ENCODE measurements around the gene RBM17. TPM values are rescaled to one million over a fixed set of nuclear protein-coding genes. Genes with fewer than 3 reads are reported as not detected.

Gene RBM17
- total RNA-seq, 4 donors from 2014 or later, result 58.2 to 97.9 (median 80.0) TPM

DNA sequence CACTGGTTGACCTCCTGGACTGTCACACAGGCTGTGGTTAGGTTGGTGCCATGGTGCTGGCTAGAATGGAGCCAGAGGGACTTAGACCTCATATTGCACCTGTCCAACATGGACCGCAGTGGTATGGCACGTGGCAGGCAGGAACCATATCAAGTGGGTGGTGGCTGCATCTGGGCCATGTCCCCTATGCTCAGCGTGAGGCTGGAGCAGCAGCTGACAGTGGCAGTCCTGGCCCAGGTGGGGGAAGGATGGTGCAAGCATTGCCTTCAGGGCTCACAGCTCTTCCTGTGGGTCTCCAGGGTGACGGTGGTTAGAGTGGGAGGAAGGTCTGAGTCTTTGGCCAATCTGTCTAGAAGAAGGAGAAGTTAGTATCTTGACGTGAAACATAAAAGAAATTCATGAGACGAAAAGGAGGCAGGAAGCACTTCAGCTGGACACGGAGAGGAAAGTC lies 59.4 kb downstream of the RBM17 start:
- DNase-seq (ENCODE audit: low spot score), result no peak
- ATAC-seq (ENCODE audit: low FRiP score), result no peak
- TF ChIP-seq, protein P1, sequence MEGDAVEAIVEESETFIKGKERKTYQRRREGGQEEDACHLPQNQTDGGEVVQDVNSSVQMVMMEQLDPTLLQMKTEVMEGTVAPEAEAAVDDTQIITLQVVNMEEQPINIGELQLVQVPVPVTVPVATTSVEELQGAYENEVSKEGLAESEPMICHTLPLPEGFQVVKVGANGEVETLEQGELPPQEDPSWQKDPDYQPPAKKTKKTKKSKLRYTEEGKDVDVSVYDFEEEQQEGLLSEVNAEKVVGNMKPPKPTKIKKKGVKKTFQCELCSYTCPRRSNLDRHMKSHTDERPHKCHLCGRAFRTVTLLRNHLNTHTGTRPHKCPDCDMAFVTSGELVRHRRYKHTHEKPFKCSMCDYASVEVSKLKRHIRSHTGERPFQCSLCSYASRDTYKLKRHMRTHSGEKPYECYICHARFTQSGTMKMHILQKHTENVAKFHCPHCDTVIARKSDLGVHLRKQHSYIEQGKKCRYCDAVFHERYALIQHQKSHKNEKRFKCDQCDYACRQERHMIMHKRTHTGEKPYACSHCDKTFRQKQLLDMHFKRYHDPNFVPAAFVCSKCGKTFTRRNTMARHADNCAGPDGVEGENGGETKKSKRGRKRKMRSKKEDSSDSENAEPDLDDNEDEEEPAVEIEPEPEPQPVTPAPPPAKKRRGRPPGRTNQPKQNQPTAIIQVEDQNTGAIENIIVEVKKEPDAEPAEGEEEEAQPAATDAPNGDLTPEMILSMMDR (IDR thresholded peaks at IDR 0.05), result no peak

DNA sequence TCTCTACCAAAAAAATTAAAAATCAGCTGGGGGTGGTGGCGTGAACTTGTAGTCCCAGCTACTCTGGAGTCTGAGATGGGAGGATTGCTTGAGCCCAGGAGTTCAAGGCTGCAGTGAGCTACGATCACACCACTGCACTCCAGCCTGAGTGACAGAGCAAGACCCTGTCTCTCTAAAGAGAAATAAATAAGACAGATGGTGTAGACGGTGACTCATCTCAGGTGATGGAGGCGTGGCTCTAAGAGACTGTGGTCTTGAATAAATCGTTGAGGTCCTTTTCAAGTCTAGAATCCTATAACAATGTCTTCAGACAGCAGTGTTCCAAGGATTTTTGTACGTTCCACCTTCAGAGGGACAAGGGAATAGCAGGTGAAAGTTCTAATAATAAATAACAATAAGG lies 60.1 kb downstream of the RBM17 start:
- ATAC-seq (ENCODE audit: low FRiP score) (no peak), DNase-seq (ENCODE audit: low spot score) (no peak)
- TF ChIP-seq, protein P1 (IDR thresholded peaks at IDR 0.05), result no peak

DNA sequence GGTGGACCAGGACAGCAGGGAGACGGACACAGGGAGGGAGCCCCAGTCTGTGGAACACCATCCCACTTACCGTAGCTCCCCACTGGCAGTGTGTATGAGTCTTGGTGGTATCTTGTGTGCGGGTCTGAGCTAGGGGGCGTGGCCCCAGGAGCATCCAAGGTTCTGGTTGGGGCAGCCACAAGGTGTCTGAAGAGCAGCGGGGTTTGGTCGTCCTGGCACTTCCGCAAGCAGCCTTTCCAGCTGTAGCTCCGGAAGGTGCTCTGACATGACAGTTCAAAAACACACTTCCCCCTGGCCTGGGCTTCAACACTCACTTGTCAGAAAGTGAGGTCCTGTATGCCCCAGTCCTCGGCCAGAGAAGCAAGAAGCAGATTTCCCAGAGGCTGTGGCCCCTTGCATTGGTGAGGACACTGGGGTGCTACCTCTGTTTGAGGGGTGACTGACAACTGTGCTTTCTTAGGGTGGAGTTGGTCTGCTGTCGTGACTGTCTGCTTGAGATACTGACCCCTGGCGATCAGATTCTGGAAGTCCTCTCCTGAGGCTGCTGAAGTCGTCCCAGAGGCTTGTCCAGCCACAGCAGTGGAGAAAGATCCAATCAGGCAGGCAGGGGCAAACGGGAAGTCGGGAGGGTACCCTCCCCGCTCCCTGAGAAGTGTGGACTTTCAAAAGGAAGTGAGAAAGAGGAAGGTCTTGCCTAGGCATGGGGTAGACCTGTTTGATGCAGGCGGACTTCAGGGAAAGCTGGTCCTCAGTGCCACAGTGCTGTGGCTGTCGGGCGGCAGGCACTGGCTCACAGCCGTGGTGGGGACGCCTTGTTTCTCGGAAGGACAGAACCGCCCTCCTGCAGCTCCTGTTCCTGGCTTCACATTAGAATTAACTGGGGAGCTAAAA lies 62.5 kb downstream of the RBM17 start:
- TF ChIP-seq, protein P1 (IDR thresholded peaks at IDR 0.05), result no peak
- peak; percentile 78 for ATAC-seq (ENCODE audit: low FRiP score)
- no peak for DNase-seq (ENCODE audit: low spot score)

DNA sequence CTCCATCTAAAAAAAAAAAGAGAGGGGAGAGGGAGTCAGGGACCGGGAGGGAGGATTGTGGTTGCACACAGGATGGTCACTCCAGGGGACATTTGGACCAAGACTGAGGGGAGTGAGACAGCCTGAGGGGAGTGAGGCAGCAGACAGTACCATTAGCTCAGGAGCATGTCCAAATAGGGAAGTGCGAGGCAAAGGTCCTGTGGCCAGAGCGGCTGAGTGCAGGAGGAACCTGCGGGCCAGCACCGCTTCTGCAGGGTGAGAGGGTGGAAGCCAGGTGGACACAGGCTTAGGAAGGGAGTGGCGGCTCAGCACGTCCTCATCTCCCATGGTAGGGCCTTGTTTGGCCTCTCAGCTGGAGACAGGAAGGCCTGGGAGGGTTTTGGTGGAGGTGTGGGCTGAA lies 65.0 kb downstream of the RBM17 start:
- ATAC-seq (ENCODE audit: low FRiP score), result no peak

DNA sequence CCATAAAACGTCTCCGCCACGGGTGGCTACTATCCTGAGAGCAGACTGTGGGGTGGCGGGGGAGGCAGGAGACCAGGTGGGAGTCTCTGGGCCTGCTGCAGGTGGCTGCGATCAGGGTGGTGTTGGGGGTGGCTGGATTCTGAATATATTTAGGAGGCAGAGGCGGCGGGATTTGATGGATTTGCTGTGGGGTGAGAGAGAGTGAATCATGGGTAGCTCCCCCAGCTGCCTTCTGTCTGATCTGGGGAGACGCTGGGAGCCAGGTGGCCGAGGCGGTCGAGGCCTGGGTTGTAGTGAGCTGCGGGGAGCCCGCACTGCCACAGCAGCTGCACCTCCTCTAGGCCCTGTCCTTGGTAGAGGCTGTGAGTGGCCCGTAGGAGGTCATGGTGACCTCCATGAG lies 65.7 kb downstream of the RBM17 start:
- no peak for ATAC-seq (ENCODE audit: low FRiP score)
- DNase-seq (ENCODE audit: low spot score), result no peak
- TF ChIP-seq, protein P1 (IDR thresholded peaks at IDR 0.05), result no peak

More for the DNA sequence above, 65.0 kb downstream of the RBM17 start:
- no peak for DNase-seq (ENCODE audit: low spot score)
- TF ChIP-seq, protein P1 (IDR thresholded peaks at IDR 0.05), result no peak

DNA sequence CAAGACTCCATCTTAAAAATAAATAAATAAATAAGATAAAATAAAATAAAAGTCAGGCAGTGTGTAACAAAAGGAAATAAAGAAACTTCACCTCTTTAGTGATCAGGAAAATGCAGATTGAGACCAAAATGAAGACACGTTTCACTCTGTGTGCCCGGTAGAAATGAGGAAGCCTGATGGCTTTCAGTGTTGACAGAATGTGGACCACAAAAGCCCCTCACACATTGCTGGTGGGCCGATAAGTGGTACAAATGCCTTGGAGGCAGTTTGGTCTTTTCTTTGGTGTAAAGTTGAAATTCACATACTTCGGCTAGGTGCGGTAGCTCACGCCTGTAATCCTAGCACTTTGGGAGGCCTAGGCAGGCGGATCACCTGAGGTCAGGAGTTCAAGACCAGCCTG lies 69.4 kb downstream of the RBM17 start:
- TF ChIP-seq, protein P1 (IDR thresholded peaks at IDR 0.05), result no peak
- no peak for ATAC-seq (ENCODE audit: low FRiP score)
- DNase-seq (ENCODE audit: low spot score), result no peak

DNA sequence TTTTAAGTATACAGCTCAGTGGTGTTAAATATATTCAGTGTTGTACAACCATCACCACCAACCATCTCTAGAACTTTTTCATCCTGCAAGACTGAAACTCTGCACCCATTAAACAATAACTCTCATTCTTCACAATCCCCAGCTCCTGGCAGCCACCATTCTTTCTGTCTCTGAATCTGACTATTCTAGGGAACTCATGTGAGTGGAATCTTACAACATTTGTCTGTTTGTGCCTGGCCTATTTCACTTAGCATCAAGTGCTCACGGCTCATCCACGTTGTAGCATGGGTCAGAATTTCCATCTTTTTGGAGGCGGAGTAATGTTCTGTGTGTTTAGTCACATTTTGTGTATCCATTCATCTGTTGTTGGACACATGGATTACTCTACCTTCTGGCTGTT lies 73.1 kb downstream of the RBM17 start:
- ATAC-seq (ENCODE audit: low FRiP score), result no peak
- TF ChIP-seq, protein P1 (IDR thresholded peaks at IDR 0.05), result no peak
- no peak for DNase-seq (ENCODE audit: low spot score)
